Stimulated activated CD4-positive, alpha-beta T cell treated with anti-CD3 and anti-CD28 coated beads, Interleukin-1b, Interleukin-23, amount 100 ng/mL, for 1 hour (primary cell): ENCODE data around the gene LINC01488.
A peak's percentile ranks its signal among the peaks of the same experiment; 100 is the strongest.

Experiments used
- DNase-seq, 2 donors: peaks; one replicate each; pipeline ENCODE4 v3.0.0-alpha.2; 2020; ENCODE audit warnings: low read depth in 2 of 2

The LINC01488 gene

DNA sequence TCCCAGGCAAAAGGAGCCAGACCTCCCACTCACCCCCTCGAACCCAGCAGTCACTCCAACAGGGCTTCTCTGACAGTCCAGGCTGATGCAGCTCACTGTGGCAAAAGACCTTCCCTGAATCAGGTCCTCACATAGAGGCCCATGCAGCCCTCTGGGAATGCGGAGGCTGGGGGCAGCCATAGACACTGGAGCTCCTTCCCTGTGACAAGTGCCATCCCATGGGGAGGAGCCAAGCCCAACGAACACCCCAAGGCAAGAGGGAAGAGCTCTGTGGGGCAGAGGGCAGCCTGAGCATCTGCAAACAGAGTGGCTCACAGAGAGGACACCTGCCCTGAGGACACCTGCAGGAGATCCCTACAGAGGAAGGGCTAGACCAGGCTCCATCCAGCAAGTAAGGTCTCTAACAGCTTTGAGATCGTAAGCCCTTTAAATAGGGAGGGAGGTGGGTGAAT lies at the start of gene LINC01488:
TSS of gene LINC01488 (plus strand) at position 271 of the 452 bp plus-strand sequence.
- no peak for DNase-seq

DNA sequence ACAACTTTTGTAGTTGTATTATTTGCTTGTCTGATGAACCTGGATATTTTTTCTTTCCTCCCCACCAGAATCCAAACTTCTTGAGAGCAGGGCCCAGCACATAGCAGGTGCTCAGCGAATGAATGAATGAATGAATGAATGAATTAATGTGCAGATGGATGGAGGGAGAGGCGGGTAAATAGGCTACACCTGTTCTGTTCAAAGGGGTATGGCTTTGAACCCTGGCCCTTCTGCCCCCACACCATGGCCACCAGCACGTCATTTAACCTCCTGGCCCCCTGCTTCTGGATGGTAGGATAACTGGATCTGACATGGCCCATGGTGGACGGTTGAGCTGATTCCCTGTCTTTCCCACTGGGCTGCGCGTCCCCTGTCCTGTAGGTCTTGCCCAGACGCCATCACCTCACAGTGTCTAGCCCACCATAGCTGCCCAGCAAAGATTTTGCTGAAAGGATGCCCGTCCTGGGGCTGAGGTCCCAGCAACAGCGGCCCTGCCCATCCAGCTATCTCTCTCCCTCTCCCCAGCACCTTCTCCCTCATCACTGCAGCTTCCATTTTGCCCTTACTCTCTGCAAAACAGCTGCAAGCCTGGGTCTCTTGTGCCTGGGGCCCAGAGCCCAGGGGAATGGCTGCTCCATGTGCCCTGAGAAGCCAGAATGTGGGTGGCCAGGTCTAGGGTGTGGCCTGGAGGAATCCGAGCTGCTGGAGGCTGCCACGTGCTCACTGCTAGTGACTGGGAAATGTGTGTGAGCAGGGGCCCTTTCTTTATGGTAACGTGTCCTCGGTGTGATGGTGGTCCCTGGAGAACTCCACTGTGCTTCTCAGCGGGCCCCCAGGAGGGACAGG lies 49.3 kb upstream of the LINC01488 start:
- no peak for DNase-seq

DNA sequence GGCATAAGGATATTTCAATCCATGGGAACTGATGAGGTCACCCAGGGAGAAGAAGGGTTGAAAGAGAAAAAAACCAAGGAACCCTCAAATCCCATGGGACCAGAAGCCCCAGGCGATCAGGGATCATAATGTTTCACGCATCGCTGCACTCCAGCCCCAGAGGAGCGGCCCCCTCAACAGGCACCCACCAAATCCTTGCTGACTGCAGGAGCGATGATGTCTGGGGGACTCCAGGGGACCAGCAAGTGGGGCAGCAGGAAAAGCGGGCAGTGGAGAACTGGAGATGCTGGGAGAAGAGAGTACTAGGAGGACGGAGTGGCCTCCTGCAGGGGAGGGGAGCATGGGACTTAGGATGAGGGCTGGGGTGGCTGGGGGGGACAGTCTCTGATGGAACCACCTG lies 47.7 kb upstream of the LINC01488 start:
- no peak for DNase-seq

DNA sequence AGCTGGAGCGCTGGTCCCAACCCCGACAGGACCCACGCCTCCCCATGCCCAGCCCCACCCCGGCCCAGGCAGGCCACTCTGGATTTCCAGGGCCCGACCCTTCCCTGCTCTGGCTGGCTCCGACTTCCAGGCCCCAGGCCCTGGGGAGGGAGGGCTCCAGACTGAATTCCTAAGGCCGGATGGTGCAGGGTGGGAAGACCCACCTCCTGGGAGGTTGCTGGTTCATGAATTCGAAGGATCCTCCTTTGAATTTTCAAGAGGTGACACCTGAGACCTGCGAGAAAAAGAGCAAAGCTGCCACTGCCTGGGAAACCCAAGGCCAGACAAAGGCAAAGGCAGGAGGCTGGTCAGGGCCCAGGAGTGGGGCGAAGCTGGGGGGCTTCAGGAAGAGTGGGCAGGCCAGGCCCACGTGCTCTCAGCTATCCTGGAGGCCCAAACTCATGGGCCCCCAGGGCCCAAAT lies 47.0 kb upstream of the LINC01488 start:
- no peak for DNase-seq

DNA sequence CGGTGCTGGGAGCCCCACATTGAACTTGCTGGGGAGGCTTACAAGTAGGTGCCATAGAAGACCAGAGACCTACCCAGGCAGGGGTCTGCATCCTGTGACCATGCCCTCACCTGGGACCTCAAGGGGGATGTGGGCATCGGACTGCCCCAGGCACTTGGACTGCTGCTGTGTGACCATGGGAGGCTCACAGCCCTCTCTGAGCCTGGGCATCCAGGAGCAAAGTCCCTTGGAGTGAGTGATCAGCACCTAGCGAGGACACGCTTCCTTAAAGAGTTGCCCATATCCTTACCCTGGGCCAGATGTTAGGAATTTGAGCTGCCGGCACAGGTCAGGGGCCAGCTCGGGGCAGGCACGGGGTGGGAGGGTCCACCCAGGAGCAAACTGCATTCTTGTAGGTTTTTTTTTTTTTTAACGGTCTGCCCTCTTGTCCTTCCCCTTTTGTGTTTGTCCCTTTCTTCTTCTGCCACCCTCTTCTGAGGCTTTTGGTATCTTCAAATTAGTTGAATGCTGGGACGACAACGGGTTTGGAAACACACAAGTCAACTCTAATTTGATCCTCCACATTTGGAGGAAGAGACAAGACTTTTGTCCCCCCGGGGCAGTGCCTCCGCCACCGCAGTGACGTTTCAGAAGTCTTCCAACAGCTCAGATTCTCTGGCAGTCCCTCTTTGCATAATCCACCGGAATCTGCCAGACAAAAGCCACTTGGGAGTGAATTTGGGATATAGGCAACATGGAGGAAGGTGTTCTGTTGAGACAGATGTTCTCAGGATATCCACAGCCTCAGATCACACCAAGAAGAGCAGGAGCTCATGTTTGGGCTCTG lies 46.1 kb upstream of the LINC01488 start:
- no peak for DNase-seq

DNA sequence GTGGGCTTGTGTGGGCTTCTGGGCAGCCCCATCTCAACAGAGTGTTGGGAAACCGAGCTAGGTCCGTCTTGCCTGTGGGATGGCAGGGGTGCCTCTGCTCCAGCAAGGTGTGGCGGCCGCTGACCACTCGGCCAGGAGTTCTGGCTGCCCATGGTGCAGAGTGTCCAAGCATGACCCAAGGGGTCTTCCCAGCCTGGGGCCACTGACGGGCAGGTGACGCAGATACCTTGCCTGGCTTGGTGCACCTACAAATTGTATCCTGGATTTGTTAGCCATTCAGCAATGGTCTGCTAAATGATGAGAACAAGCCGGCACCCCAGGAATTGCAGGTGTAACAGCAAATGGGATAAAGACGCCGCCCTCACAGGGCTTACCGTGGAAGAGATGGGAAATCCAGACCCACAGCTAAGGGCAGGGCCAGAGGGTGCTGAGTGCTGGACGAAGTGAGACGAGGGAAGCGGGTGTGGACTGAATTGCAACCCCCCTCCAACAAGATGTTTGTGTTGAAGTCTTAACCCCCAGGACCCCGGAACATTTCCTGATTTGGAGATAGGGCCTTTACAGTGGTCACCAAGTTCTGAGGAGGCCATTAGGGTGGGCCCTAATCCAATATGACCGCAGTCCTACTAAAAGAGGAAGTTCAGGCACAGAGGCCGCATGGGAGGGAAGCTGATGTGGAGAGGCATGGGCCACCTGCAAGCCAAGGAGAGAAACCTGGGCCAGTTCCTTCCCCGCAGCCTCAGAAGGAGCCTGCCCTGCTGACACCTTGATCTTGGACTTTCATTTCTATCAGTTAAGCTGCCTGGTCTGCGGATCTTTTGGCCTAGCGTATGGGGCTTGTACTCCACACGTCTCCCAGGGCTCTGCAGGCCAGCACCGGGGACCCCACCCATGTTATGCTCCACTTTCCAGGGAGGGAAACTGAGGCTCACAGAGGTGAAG lies 45.2 kb upstream of the LINC01488 start:
- DNase-seq = no peak

DNA sequence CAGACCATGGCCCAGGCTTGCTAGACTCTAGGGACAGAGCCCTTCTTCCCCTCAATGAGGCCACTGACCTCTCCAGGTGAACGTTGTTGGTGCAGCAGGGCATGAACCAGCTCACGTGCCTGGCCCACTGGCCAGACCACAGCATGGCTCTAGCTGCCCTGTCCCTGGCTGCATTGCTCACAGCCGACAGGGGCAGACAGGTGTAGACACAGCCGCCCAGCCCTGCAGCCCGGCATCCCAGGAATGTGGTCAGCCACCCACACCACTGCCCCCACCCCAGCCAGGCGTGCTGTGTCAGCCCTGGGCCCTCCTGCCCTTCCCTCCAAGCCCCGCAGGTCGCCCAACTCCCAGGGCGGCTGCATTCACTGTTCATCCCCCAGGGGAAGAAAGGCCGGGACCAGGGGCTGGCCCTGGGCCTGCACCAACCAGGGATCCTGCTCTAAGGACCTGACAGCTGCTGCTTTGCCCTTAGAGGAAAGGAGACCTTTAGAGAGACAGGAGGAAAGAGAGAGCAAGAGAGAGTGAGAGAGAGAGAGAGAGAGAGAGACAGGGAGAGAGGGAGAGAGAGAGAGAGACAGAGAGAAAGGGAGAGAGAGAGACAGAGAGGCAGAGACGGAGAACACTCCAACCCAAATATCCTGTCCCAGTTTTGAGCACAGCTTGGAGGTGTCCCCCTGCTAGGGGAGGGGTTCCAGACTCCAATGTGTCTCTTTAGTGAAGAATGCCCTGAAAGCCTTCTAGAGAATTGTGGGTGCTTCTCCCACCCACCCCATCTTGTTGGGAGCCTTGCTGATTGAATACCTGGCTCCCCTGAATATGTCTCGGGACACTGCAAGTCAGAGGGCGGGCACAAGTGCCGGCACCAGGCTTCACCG lies 44.2 kb upstream of the LINC01488 start:
- DNase-seq = no peak

DNA sequence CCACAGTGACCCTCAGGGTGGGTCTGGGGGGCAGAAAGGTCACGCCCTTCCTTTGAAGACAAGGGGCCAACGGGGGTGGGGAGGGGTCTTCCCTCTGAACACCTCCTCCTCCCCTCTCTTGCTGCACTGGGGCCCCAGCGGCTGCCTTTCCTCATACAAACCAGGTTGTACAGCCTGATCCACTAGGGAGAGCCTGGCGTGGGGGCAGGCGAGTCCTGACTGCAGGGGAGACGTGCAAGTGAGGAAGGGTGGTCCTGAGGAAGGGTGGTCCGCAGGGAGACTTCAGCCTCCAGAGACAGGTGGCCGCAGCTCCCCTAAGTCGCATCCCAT lies 43.6 kb upstream of the LINC01488 start:
- no peak for DNase-seq

DNA sequence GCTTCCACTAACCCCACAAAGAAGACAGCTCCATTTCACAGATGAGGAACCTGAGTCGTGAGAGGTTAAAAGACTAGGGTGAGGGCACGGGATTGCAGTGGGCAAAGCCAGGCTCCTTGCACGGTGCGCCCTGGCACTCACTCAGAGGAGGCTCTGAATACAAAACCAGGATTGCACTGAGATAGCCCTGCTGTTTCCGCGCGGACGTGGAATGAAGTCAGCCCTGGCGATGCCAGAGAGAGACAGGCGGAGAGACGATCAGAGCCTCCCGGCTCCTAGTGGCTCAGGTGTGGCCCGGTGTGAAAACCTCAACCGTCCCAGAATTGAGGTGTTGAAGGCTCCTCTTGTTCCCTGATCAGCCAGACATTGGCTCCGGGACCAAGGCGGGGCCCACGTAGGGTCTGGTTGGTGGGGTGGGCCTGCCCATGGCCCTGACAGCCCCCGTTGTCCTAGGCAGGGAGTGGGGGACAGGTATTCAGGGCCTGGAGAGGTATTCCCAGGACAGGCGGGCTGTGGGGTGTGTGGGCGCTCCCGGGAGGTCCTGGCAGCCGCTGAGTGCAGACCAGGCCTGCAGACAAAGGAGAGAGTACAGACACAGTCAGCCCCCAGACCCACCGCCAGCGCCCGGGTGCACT lies 43.1 kb upstream of the LINC01488 start:
- no peak for DNase-seq

DNA sequence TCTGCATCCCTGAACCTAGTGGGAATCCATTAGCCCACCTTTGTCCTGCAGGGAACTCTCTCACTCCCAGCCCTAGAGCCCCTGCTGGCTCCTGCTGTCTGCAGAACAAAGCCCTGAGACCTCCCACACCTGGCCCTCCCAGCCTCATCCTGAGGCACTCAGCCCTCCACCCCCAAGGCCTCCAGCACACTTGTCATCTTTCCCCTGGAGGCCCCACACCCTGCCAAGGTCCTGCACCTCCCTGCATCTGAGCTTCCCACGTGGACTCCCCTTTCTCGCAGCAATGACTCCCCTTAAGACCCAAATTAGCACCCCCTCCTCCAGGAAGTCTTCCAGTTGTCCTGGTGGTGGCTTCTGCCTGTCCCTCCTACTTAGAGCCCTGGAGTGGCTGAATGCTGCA lies 42.3 kb upstream of the LINC01488 start:
- no peak for DNase-seq

DNA sequence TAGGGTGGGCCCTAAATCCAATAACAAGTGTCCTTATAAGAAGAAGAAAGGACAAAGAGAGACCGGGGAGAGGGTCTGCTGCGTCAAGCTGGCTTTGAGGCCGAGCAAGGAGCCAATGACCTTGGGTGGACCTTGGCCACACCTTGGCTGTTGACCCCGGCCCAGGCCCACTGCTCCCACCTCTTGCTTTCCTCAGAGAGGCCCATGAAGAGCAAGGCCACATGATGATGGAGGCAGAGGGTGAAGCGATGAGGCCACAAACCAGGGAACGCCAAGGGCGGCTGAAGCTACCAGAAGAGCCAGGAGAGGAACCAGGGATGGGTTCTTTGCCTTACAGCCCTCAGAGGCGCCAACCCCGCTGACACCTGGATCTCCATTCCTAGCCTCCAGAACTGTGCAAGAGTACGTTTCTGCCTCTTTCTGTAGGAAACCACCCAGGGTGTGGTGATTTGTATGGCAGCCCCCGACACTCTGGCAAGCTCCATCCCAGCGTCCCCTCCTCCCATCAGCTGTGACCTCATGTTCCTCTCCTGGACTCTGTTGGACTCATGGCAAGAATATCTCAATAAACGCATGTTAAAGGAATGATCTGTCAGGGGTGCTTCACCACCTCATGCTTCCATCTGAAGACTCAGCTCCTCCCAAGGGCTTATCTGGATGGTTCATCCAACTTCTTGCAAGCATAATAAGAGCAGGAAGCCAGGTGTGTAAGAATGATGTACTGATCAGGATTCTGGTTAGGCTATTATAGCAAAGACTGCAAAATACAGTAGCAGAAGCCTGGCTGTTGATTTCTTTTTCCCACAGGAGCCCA lies 41.6 kb upstream of the LINC01488 start:
- DNase-seq = no peak

DNA sequence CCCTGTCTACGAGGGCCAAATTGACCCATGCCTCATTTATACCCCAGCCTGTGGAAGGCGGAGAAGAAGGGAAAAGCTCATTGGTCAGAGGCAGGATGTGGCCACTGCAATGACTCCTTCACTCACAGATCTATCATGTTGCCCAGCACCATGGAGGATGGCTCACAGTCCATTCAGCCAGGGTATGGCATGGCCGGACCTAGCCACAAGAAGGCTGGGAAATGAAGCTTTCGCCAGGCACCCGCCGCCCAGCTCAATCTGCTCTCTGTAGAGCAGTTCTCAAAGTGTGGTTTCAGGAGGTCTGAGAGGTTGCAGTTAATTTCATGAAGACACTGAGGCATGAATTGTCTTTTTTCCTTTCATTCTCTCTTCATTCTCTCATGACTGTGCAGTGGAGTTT lies 40.6 kb upstream of the LINC01488 start:
- DNase-seq = no peak

DNA sequence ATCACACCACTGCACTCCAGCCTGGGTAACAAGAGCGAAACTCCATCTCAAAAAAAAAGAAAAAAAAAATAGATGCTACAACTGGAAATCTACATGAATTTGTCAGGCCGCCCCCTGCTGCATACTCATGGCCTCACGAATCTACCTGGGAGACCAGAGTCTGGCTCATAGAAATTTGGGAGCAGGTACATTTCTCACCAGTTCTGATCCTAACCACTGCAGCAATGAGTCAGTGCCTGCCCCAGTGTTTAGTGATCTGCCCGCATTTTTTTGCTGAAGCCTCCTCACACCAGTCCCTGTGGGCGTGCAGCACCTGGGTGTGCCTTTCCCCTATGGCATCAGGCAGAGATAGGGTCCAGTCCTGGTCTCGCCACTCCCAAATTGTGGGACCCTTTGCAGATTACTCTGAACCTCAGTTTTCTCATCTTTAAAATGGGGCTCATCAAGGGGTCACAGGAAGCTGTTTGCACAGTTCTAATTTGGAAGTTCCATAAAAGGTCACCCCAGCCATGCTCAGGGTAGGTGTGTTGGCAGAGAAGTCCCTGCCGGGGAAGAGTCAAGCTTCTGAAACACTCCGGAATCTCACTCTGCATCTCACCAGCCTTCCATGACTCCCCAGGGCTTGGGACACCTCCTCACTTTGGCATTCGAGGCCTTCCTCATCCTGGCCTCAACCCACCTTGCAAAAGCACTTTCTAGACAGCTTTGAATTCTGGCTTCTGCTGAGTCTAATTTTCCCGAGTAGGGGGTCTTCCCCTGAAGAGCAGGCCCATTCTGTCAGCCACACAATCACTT lies 39.3 kb upstream of the LINC01488 start:
- no peak for DNase-seq

DNA sequence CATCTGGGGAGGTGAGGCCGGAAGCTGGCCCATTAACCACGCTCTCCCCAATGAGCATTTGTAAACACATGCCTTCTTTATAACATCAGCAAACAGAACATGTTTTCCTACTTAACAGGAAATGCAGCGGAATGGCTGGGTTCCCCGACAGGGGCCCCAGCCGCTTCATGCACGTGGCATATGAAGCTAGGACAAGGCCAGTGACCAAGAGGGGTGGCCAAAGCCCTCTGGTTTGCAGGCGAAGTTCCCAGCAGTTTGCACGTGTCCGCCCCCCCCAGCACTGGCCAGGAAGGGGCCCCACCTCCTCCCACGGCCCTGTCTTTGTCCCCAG lies 38.7 kb upstream of the LINC01488 start:
- DNase-seq = no peak

DNA sequence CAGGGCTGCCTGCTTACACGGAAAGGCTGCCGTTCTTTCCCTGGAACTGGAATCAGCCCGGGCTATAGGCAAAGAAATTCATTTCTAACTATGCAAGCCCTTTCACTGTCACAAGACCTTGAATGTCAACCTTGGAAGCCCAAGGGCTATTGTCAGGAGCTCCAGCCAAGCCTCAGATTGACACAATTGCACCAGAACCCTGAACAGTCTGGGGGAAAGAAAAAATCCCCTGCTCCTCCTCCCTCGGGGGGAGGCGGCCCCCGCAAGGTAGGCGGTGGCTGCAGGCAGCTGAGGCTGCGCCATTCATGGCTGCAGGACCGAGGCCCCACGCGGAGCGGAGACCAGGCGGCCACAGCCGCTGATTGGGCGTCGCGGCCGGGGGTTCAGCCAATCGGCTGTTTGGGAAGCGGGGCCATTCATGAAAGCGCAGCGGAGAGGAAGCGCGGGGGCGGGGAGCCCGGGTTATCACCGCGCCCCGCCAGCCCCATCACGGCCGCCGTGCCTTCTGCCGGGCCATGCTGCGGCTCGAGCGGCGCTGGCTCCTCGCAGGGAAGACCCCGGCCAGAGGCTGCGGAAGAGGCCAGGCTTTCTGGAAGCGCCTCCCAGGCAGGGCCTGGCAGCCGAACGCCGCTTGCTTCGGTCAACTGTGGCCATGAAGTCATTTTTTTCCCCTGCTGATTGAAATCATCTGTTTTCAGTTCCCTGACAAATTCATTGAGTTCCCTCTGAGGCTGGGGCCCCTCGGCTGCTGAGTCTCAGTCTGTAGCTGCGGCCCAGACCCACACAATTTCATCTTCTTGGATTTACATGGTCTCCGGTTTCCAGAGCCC lies 38.1 kb upstream of the LINC01488 start:
- DNase-seq = peak in 1 of 2 donors; percentile 47

DNA sequence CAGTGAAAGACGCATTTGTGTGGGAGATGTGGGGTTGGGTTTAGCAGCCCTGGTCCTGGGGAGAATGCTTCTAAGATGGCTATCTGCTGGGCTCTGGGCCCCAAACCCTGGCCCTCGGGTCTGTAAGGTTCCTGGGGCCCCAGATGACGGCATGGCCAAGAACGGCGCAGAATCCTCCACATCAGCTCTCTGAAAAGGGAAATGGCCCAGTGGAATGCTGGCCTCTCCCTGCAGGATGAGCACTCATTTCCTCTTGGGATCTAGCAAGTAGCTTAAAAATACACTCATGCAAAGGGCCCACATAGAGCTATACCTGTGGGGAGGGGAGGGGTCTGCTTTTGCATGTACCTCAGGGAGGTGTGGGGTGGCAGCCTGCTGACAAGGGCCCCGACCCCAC lies 37.5 kb upstream of the LINC01488 start:
- no peak for DNase-seq

DNA sequence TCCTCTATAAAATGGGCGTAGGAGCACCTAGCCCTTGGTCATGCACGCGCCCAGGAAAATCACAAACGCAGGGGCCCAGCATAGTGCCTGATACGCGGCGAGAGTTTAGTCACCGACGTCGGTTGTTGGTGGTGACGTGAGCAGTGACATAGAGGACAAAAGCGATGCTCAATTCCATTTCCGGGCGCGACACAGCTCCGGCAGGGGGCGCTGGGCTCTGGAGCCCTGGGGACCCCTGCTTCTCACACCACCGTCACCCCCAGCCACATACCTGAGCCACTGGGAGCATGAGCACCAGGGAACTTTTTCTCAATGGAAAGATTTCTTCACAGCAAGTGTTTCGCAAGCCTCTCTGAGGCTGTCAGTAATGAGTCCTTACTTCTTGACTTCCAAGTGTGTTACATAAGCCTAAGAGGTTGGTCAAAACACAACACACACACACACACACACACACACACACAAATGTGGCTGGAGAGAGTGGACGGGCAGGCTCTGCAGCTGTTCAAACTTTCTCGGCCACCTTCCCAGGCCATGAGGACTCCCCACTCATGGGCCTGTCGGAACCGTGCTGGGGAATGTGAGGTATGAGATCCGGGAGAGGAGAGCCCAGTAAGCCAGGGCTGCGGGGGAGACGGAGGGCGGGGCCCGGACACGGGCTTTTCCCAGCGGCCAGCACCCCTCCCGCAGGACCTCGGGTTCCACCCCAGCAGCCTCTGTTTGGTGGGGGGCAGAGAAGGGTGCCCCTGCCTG lies 36.9 kb upstream of the LINC01488 start:
- no peak for DNase-seq
